ENCODE data around the gene PDHX.
A peak's percentile ranks its signal among the peaks of the same experiment; 100 is the strongest.

The PDHX gene

DNA sequence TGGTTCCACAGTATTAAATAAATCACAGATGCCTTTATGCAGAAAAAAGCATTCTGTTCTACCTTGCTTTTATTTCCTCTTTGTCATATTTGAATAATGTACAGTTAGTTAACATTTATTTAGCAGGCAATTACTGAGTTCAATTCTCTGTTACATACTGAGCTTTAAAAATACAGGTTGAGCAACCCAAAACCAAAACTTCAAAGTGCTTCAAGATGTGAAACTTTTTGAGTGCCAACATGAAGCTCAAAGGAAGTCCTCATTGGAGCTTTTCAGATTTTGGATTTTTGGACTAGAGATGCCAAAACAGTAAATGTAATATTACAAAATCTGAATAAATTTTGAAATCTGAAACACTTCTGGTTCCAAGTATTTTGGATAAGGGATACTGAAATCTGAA lies 54.1 kb downstream of the PDHX start:
- TF ChIP-seq, protein P1, sequence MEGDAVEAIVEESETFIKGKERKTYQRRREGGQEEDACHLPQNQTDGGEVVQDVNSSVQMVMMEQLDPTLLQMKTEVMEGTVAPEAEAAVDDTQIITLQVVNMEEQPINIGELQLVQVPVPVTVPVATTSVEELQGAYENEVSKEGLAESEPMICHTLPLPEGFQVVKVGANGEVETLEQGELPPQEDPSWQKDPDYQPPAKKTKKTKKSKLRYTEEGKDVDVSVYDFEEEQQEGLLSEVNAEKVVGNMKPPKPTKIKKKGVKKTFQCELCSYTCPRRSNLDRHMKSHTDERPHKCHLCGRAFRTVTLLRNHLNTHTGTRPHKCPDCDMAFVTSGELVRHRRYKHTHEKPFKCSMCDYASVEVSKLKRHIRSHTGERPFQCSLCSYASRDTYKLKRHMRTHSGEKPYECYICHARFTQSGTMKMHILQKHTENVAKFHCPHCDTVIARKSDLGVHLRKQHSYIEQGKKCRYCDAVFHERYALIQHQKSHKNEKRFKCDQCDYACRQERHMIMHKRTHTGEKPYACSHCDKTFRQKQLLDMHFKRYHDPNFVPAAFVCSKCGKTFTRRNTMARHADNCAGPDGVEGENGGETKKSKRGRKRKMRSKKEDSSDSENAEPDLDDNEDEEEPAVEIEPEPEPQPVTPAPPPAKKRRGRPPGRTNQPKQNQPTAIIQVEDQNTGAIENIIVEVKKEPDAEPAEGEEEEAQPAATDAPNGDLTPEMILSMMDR (IDR thresholded peaks at IDR 0.05; ENCODE audit: low read depth, low read length), result no peak
- no peak for DNase-seq (ENCODE audit: extremely low read depth, low read depth)

GRCh38 chr11:34971928-34972327 lies 55.5 kb downstream of the PDHX start:
- TF ChIP-seq, protein P1 (IDR thresholded peaks at IDR 0.05; ENCODE audit: low read depth, low read length), result no peak
- DNase-seq (ENCODE audit: extremely low read depth, low read depth), result no peak

DNA sequence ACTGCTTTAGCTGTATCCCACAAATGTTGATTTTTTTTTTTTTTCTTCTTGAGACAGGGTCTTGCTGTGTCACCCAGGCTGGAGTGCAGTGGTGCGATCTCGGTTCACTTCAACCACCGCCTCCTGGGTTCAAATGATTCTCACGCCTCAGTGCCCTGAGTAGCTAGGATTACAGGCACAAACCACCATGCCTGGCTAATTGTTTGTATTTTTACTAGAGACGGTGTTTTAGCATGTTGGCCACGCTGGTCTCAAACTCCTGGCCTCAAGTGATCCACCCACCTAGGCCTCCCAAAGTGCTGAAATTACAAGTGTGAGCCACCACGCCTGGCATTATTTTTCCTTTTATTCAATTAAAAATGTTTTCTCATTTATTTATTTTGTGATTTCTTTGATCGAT lies 55.9 kb downstream of the PDHX start:
- no peak for DNase-seq (ENCODE audit: extremely low read depth, low read depth)
- TF ChIP-seq, protein P1 (IDR thresholded peaks at IDR 0.05; ENCODE audit: low read depth, low read length), result no peak

DNA sequence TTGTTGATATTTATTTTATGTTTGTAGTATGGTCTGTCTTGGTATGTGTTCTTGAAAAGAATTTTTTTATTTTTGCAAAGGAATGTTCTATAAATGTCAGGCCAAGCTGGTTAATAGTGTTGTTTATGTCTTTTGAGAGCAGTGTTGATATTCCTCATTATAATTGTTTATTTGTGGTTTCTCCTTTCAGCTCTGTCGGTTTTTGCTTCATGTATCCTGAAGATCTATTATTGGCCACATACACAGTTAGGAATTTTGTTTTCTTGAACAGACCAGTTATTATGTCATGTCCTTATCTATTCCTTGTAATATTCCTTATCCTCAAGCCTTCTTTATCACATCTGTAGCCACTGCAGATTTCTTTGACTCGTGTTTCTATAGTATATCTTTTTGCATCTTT lies 56.5 kb downstream of the PDHX start:
- no peak for DNase-seq (ENCODE audit: extremely low read depth, low read depth)
- TF ChIP-seq, protein P1 (IDR thresholded peaks at IDR 0.05; ENCODE audit: low read depth, low read length), result no peak

GRCh38 chr11:34975482-34975881 lies 59.1 kb downstream of the PDHX start:
- DNase-seq (ENCODE audit: extremely low read depth, low read depth), result no peak
- TF ChIP-seq, protein P1 (IDR thresholded peaks at IDR 0.05; ENCODE audit: low read depth, low read length), result no peak

DNA sequence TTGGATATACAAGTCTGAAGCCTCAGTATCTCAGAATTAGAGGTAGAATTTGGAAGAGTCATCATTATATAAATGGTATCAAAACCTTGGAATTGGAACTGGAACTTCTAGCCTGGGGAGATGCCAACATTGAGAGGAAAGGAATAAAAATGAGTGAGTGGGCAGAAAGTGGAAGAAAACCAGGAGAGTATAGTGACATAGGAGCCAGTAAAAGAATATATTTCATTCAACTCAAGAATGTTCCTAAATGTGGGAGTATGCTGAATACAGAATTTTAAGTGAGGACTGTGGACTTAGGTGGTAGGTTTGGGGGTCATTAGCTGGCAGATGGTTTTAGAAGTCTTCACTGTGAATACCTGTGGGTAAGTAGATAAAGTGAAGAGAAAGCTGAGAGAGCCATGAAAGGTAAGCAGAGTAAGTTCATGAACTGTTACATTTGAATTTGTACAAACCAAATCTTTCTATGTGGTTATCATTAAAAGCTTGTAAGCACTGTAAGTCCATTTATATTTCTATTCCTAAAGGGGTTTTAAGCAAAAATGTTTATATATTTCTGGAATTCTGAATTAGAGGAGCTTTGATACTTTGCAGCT lies 60.2 kb downstream of the PDHX start:
- TF ChIP-seq, protein P1 (IDR thresholded peaks at IDR 0.05; ENCODE audit: low read depth, low read length), result no peak
- DNase-seq (ENCODE audit: extremely low read depth, low read depth), result no peak

DNA sequence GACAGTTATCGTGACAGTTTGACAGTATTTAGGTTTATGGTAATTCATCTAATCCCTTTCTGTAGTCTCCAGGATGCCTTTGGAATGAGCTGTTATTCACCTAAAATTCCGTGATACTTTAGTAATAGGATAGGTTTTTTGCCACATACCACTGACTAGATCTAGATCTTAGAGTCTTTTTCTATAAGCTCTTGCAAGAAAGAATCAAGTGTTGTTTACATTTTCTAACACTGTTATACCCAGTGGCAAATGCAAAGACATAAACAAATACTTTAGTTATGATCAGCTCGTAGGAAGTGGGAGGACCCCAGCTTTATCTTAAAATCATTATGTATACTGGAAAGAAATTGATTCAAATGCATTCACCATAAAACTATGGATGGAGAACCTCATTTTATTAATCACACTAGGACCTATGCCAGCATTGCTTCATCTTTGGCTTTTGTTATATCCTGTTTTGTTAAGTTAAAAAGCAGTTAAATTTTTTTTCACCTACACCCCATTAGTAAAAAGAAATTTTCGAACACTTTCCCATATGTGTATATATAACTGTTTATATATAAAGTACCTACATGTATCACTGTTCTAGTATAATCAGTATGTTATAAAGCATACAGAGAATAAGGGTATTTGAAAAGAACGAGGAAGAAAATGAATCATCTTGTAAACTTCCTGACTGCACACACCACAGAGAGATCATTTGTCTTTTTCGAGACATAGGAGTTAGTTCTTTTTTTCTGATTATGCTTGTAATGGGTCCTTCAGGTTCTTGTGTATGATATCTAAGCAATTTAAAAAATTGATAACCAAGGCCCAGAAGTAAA lies 60.9 kb downstream of the PDHX start:
- DNase-seq (ENCODE audit: extremely low read depth, low read depth), result peak; percentile 74
- TF ChIP-seq, protein P1 (IDR thresholded peaks at IDR 0.05; ENCODE audit: low read depth, low read length), result no peak

Data from AG09319 (cell line).